Sigmoid colon (tissue), 7 donors: Measurements from ENCODE around the gene NABP2. TPM values are rescaled to one million over a fixed set of nuclear protein-coding genes. Genes with fewer than 3 reads are reported as not detected.

Experiments used
- DNase-seq: peaks from one replicate; pipeline ENCODE4 v3.0.0-alpha.2; 2019
- H3K27ac ChIP-seq, 4 donors: fragments of 200-600 bp; sonication (generic); one replicate each; pipeline ENCODE4 v1.5.1; 2016 to 2019; ENCODE audit warnings: mild to moderate bottlenecking in 1 of 4
- H3K27me3 ChIP-seq, 3 donors: fragments of 200-600 bp; sonication (generic); one replicate each; pipeline ENCODE4 v1.5.1; 2019; ENCODE audit warnings: mild to moderate bottlenecking in 1 of 3
- H3K36me3 ChIP-seq, 4 donors: fragments of 200-600 bp; sonication (generic); one replicate each; pipeline ENCODE4 v1.5.1; 2016 to 2019
- H3K4me1 ChIP-seq, 4 donors: fragments of 200-600 bp; sonication (generic); one replicate each; pipeline ENCODE4 v1.5.1; 2017 to 2019
- H3K4me3 ChIP-seq, 4 donors: fragments of 200-600 bp; sonication (generic); one replicate each; pipeline ENCODE4 v1.5.1; 2017 to 2019; ENCODE audit warnings: mild to moderate bottlenecking in 2 of 4, moderate library complexity in 1 of 4
- H3K9me3 ChIP-seq, 4 donors: fragments of 200-600 bp in 3 of 4; sonication (generic) in 3 of 4; one replicate each; pipeline versions ENCODE4 v1.5.1 to v1.6.1; 2013 to 2019
- EP300 ChIP-seq, 4 donors: sonication (generic); formaldehyde crosslinking; IDR thresholded peaks; one replicate each; pipeline ENCODE4 v1.6.1; 2017; ENCODE audit warnings: antibody characterized with exemption in 4 of 4
- POLR2A ChIP-seq, 2 donors: fragments of 450-650 bp; IDR thresholded peaks; one replicate each; pipeline ENCODE4 v1.6.1; 2016; ENCODE audit warnings: antibody characterized with exemption in 2 of 2, mild to moderate bottlenecking in 2 of 2, moderate library complexity in 2 of 2
- POLR2AphosphoS5 ChIP-seq, 4 donors: sonication (generic); formaldehyde crosslinking; IDR thresholded peaks; one replicate each; pipeline ENCODE4 v1.6.1; 2017; ENCODE audit warnings: antibody characterized with exemption in 4 of 4
- WGBS, 2 donors: extraction: QIAGEN DNeasy Blood & Tissue Kit; methylation state at CpG; one replicate each; pipeline ENCODE4 v1.1.7; 2013; 5-methylcytosine and 5-hydroxymethylcytosine counted together
- intact Hi-C: fragments of 100-400 bp; cut with DNase I; formaldehyde crosslinking; loops from one replicate; pipeline ENCODE4 v1.15.1; 2023
- polyA plus RNA-seq, 3 donors: library from polyadenylated mRNA; stranded (reverse); fragments of 200-250 nt; gene quantifications; one replicate each; pipeline ENCODE4 v1.2.3, GENCODE V29; 2013
- total RNA-seq, 4 donors: library from RNA; depleted of rRNA; stranded (reverse); fragments of >200 nt; gene quantifications; one replicate each; pipeline ENCODE4 v1.1.0, GENCODE V29; 2016
- TF ChIP-seq, protein P1 (sequence below), 4 experiments: fragments of 450-650 bp in 3 of 4; fragments of 200-600 bp in 1 of 4; IDR thresholded peaks; one replicate each; pipeline ENCODE4 v1.5.1; 2016 to 2019; ENCODE audit warnings: antibody characterized with exemption in 4 of 4, mild to moderate bottlenecking in 3 of 4, moderate library complexity in 2 of 4
- donor health status: healthy with polysubstance abuse.
- donor health status: Bipolar disorder and iron deficiency.
- donor health status: healthy.

The NABP2 gene
- total and polyA plus RNA-seq, 7 donors: 17.2 to 43.7 (median 32.6) TPM

DNA sequence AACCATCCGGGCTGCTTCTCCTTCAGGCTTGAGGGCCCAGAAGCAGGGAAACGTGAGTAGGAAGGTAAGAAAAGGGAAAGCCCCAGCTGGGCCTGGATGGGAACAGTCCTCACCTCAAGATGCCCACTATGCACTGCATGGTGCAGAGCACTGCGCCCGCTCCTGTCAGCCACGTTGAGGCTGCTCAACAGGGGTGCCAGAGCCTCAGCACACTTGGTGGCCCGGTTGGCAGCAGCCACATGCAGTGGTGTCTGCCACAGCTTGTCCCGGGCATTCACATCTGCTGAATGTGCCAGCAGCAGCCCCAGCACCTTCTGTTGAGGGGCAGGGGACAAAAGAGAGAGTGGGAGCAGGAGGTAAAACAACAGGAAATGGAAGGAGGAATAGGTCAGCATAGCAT, 31.5 kb downstream of the NABP2 start:
- H3K27ac ChIP-seq: no peak overlapping the region
- H3K4me3 ChIP-seq: no peak overlapping the region
- H3K36me3 ChIP-seq: peaks cover 23 to 57% (median 47%) of the 10 kb centered on the region in 4 donors
- H3K4me1 ChIP-seq: peaks cover 0 to 28% (median 26%) of the 10 kb centered on the region in 4 donors
- intact Hi-C loops: loop anchor here (5.0 kb wide), 1 partner anchor 63 kb away; no protein-coding TSS in a partner anchor
- no peaks in the 10 kb centered on the region for H3K9me3 ChIP-seq
- no peaks in the 10 kb centered on the region for H3K27me3 ChIP-seq
- TF ChIP-seq EP300 (IDR thresholded peaks at IDR 0.05) (no peak), POLR2AphosphoS5 (IDR thresholded peaks at IDR 0.05) (no peak), POLR2A (IDR thresholded peaks at IDR 0.05) (no peak)
- TF ChIP-seq, protein P1, sequence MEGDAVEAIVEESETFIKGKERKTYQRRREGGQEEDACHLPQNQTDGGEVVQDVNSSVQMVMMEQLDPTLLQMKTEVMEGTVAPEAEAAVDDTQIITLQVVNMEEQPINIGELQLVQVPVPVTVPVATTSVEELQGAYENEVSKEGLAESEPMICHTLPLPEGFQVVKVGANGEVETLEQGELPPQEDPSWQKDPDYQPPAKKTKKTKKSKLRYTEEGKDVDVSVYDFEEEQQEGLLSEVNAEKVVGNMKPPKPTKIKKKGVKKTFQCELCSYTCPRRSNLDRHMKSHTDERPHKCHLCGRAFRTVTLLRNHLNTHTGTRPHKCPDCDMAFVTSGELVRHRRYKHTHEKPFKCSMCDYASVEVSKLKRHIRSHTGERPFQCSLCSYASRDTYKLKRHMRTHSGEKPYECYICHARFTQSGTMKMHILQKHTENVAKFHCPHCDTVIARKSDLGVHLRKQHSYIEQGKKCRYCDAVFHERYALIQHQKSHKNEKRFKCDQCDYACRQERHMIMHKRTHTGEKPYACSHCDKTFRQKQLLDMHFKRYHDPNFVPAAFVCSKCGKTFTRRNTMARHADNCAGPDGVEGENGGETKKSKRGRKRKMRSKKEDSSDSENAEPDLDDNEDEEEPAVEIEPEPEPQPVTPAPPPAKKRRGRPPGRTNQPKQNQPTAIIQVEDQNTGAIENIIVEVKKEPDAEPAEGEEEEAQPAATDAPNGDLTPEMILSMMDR (IDR thresholded peaks at IDR 0.05): no peak
- 91 to 92% methylated on average over 7 of the region's 7 CpGs for WGBS, 2 donors
- DNase-seq: no peak

DNA sequence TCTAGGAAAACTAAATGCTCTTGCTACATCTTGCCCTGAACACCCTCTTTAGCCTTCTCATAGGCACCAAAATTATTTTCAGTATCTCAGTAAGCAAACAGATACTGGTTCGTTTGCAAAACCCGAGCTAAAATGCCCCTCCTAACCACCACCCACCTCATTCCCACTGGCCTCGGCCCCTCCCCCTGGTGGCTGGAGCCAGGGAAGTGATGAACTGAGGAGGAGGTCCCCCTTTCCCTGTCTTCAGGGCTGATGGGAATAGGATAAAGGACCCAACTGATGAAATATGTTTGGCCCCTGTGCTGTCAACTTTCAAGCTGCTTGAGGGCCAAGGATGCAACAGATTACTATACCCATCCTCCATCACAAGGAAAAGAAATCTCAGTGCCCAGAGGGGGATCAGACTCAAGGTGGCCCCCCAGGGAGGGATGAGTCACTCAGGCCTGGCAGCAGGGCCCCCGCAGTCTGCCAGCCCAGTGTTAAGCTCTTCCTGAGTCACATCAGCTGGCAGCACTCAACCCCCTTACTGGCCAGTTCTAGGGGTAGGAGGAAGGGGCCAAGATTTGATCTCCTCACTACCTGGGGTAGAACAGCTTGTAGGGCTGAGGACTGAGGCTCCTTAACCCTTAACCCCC, 32.3 kb downstream of the NABP2 start:
- Histone ChIP-seq H3K36me3 (peaks cover 22 to 50% (median 43%) of the 10 kb centered on the region in 4 donors), H3K27ac (peak overlapping the region in 2 of 4 donors; percentile 93 to 96), H3K4me3 (peak overlapping the region in 2 of 4 donors; percentile 80 to 85)

DNA sequence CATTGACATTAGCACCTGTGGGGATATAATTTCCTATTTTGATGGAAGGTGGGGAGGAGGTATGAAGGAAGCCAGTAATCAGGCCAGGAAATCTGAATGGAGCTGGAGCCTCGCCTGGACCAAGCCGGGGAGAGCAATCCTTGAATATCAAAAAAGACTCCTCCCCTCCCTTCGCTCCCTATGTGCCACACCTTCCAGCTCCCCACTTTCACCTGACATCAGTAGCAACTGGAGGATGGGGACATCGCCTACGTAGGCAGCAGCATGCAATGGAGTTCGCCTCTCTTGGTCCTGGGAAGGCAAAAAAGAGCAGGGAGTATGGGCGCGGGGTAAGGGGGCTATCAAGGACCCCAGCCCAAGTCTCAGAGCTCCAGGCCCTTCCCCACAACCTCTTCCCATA, 32.9 kb downstream of the NABP2 start:
- peak overlapping the region in 3 of 4 donors; percentile 91 to 96 (median 93) for H3K27ac ChIP-seq
- intact Hi-C loops: loop anchor here (5.0 kb wide), 1 partner anchor 65 kb away; no protein-coding TSS in a partner anchor
- DNase-seq: no peak
- H3K4me3 ChIP-seq: peak overlapping the region; percentile 80 to 86 (median 82)
- H3K27me3 ChIP-seq: no peaks in the 10 kb centered on the region
- peaks cover 16 to 43% (median 36%) of the 10 kb centered on the region in 4 donors for H3K36me3 ChIP-seq
- 68 to 75% methylated on average over 8 of the region's 8 CpGs for WGBS, 2 donors
- TF ChIP-seq POLR2AphosphoS5 (IDR thresholded peaks at IDR 0.05) (no peak), EP300 (IDR thresholded peaks at IDR 0.05) (no peak)
- peaks cover 0 to 28% (median 26%) of the 10 kb centered on the region in 4 donors for H3K4me1 ChIP-seq
- H3K9me3 ChIP-seq: no peaks in the 10 kb centered on the region

More for the DNA sequence above, 32.3 kb downstream of the NABP2 start:
- H3K4me1 ChIP-seq: peaks cover 0 to 28% (median 26%) of the 10 kb centered on the region in 4 donors
- no peaks in the 10 kb centered on the region for H3K9me3 ChIP-seq
- DNase-seq: no peak
- TF ChIP-seq EP300 (IDR thresholded peaks at IDR 0.05): no peak
- TF ChIP-seq, protein P1 (IDR thresholded peaks at IDR 0.05): no peak
- TF ChIP-seq POLR2AphosphoS5 (IDR thresholded peaks at IDR 0.05): no peak
- TF ChIP-seq POLR2A (IDR thresholded peaks at IDR 0.05): no peak
- 50 to 70% methylated on average over 4 of the region's 4 CpGs for WGBS, 2 donors
- intact Hi-C loops: loop anchor here (5.0 kb wide), 1 partner anchor 64 kb away; no protein-coding TSS in a partner anchor
- no peaks in the 10 kb centered on the region for H3K27me3 ChIP-seq

DNA sequence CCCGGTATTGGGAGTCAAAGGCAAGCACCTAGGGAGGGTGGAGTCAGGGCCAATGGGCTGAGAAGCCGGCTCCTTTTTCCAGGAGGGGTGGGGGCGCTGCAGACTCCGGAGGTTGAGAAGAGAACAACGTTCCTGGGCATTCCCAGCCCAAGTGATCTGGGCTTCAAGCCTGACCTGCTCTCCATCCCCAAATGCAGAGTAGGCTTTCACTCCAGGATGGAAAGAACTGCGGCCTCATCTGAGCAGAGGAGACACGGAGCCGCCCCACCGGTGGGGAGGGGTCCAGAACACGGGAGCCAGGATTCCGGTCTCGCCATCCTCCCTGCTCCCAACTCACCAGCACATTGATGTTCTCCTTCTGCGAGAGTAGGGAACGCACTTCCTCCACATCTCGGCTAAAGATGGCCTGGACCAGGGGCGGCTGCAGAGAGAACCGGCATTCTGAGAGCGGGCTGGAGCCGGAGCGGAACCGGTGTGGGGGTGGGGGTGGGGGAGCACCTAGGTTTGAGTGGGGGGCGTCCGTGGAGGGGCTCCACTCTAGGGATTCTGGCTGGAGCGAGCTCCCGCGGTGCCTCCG, 33.4 kb downstream of the NABP2 start:
- intact Hi-C loops: loop anchor here (2.0 to 5.0 kb wide), 2 partner anchors 43 to 65 kb away; partner anchors contain the start of gene CS

More for the DNA sequence above, 33.4 kb downstream of the NABP2 start:
- Histone ChIP-seq H3K4me1 (peaks cover 0 to 28% (median 26%) of the 10 kb centered on the region in 4 donors), H3K27ac (peak overlapping the region; percentile 90 to 96 (median 92)), H3K27me3 (no peaks in the 10 kb centered on the region), H3K36me3 (peaks cover 10 to 38% (median 31%) of the 10 kb centered on the region in 4 donors), H3K4me3 (peak overlapping the region; percentile 80 to 86 (median 82)), H3K9me3 (no peaks in the 10 kb centered on the region)
- 1% methylated on average over 27 of the region's 27 CpGs for WGBS, 2 donors
- no peak for DNase-seq
- no peak for TF ChIP-seq POLR2A (IDR thresholded peaks at IDR 0.05)
- no peak for TF ChIP-seq POLR2AphosphoS5 (IDR thresholded peaks at IDR 0.05)
- no peak for TF ChIP-seq EP300 (IDR thresholded peaks at IDR 0.05)
- TF ChIP-seq, protein P1 (IDR thresholded peaks at IDR 0.05): no peak
